Gastroesophageal sphincter (tissue), 4 donors: ENCODE data around the gene OTOG. TPM values are rescaled to one million over a fixed set of nuclear protein-coding genes. Genes with fewer than 3 reads are reported as not detected.

ENCODE experiments used
- ATAC-seq: fragments of 150-250 bp; one replicate; pipeline ENCODE4 v1.9.1; 2016; ENCODE audit warnings: mild to moderate bottlenecking, moderate library complexity
- H3K27ac ChIP-seq, 4 donors: fragments of 200-600 bp; sonication (generic) in 3 of 4; 1 replicate in 3 of 4; 2 replicates in 1 of 4; pipeline ENCODE4 v1.5.1; 2016 to 2019
- H3K27me3 ChIP-seq: fragments of 200-600 bp; sonication (generic); one replicate; pipeline ENCODE4 v1.5.1; 2019
- H3K36me3 ChIP-seq, 2 donors: fragments of 200-600 bp; sonication (generic); one replicate each; pipeline ENCODE4 v1.5.1; 2019; ENCODE audit warnings: control low read depth in 1 of 2
- H3K4me1 ChIP-seq, 3 donors: fragments of 200-600 bp; sonication (generic); 1 replicate in 2 of 3; 2 replicates in 1 of 3; pipeline ENCODE4 v1.5.1; 2016 to 2019; ENCODE audit warnings: control low read depth in 2 of 3
- H3K4me3 ChIP-seq, 2 donors: fragments of 200-600 bp; sonication (generic); one replicate each; pipeline ENCODE4 v1.5.1; 2019; ENCODE audit warnings: mild to moderate bottlenecking in 1 of 2, moderate library complexity in 1 of 2
- H3K9me3 ChIP-seq, 3 donors: fragments of 200-600 bp; sonication (generic); one replicate each; pipeline ENCODE4 v1.5.1; 2017 to 2019; ENCODE audit warnings: control low read depth in 2 of 3
- CTCF ChIP-seq, 4 experiments: fragments of 200-600 bp in 2 of 4; fragments of 450-650 bp in 2 of 4; sonication (generic) in 1 of 4; IDR thresholded peaks; one replicate each; pipeline ENCODE4 v1.5.1; 2017 to 2019; ENCODE audit warnings: antibody characterized with exemption in 4 of 4, mild to moderate bottlenecking in 2 of 4, moderate library complexity in 2 of 4
- EP300 ChIP-seq: sonication (generic); formaldehyde crosslinking; IDR thresholded peaks from one replicate; pipeline ENCODE4 v1.6.1; 2017; ENCODE audit warnings: antibody characterized with exemption, mild to moderate bottlenecking
- POLR2A ChIP-seq, 2 donors: fragments of 450-650 bp; IDR thresholded peaks; one replicate each; pipeline ENCODE4 v1.6.1; 2017; ENCODE audit warnings: antibody characterized with exemption in 2 of 2, mild to moderate bottlenecking in 2 of 2, moderate library complexity in 1 of 2
- POLR2AphosphoS5 ChIP-seq: sonication (generic); formaldehyde crosslinking; IDR thresholded peaks from one replicate; pipeline ENCODE4 v1.6.1; 2017; ENCODE audit warnings: antibody characterized with exemption
- WGBS, 2 donors: methylation state at CpG; one replicate each; pipeline ENCODE4 v1.1.5; 2018; ENCODE audit warnings: low coverage in 1 of 2; 5-methylcytosine and 5-hydroxymethylcytosine counted together
- total RNA-seq, 4 donors: library from RNA; depleted of rRNA; stranded (reverse); fragments of >200 nt; gene quantifications; one replicate each; pipeline ENCODE4 v1.1.0, GENCODE V29; 2016

The OTOG gene
- total RNA-seq, 4 donors from 2014 or later, result not detected

GRCh38 chr11:17600316-17601255 lies 53.5 kb downstream of the OTOG start:
- no peak for ATAC-seq
- 85 to 90% methylated on average over 5 to 10 of the region's 16 CpGs for WGBS, 2 donors
- peaks cover 14% of the 10 kb centered on the region for H3K27me3 ChIP-seq
- TF ChIP-seq CTCF (IDR thresholded peaks at IDR 0.05), result no peak
- TF ChIP-seq POLR2AphosphoS5, result no peak
- H3K4me3 ChIP-seq, result no peak overlapping the region
- no peaks in the 10 kb centered on the region for H3K4me1 ChIP-seq
- peaks cover 0 to 1% (median 0%) of the 10 kb centered on the region in 3 donors for H3K9me3 ChIP-seq
- H3K36me3 ChIP-seq, result no peaks in the 10 kb centered on the region
- no peak overlapping the region for H3K27ac ChIP-seq

GRCh38 chr11:17601256-17601671 lies 54.2 kb downstream of the OTOG start:
- H3K9me3 ChIP-seq, result no peaks in the 10 kb centered on the region
- no peaks in the 10 kb centered on the region for H3K4me1 ChIP-seq
- no peak overlapping the region for H3K27ac ChIP-seq
- 22% methylated on average over 5 of the region's 7 CpGs; no CpG with 5 or more reads in 1 of the 2 donors for WGBS, 2 donors
- TF ChIP-seq POLR2AphosphoS5 (no peak), CTCF (IDR thresholded peaks at IDR 0.05) (no peak), EP300 (no peak), POLR2A (IDR thresholded peaks at IDR 0.05) (no peak)
- H3K36me3 ChIP-seq, result no peaks in the 10 kb centered on the region
- peaks cover 14% of the 10 kb centered on the region for H3K27me3 ChIP-seq
- no peak for ATAC-seq
- no peak overlapping the region for H3K4me3 ChIP-seq

- Histone ChIP-seq H3K27ac (no peak overlapping the region), H3K4me1 (no peaks in the 10 kb centered on the region), H3K4me3 (no peak overlapping the region), H3K27me3 (peaks cover 14% of the 10 kb centered on the region), H3K36me3 (no peaks in the 10 kb centered on the region), H3K9me3 (no peaks in the 10 kb centered on the region)
- ATAC-seq, result no peak
- TF ChIP-seq CTCF (IDR thresholded peaks at IDR 0.05) (no peak), POLR2AphosphoS5 (no peak), EP300 (no peak), POLR2A (IDR thresholded peaks at IDR 0.05) (no peak)
- 40 to 57% methylated on average over 3 to 4 of the region's 4 CpGs for WGBS, 2 donors
Observed at GRCh38 chr11:17601676-17602075, 54.6 kb downstream of the OTOG start.

GRCh38 chr11:17602105-17603001 lies 55.3 kb downstream of the OTOG start:
- H3K36me3 ChIP-seq, result no peaks in the 10 kb centered on the region

More at GRCh38 chr11:17602105-17603001, 55.3 kb downstream of the OTOG start:
- Histone ChIP-seq H3K27ac (no peak overlapping the region), H3K27me3 (peaks cover 14% of the 10 kb centered on the region), H3K9me3 (no peaks in the 10 kb centered on the region), H3K4me1 (no peaks in the 10 kb centered on the region), H3K4me3 (no peak overlapping the region)
- no peak for ATAC-seq
- 61% methylated on average over 5 of the region's 11 CpGs; no CpG with 5 or more reads in 1 of the 2 donors for whole genome bisulfite sequencing, 2 donors
- TF ChIP-seq EP300 (no peak), CTCF (IDR thresholded peaks at IDR 0.05) (no peak), POLR2A (IDR thresholded peaks at IDR 0.05) (no peak), POLR2AphosphoS5 (no peak)
